HEK293T (cell line): ENCODE measurements around the gene CCDC149.

Source experiments
- BHLHE40 ChIP-seq: fragments of 450-650 bp; IDR thresholded peaks from 2 replicates; pipeline ENCODE4 v1.6.1; 2016; ENCODE audit warnings: mild to moderate bottlenecking, moderate library complexity, borderline replicate concordance
- FOXK2 ChIP-seq: fragments of 450-650 bp; IDR thresholded peaks from 2 replicates; pipeline ENCODE4 v1.6.1; 2016; ENCODE audit warnings: mild to moderate bottlenecking
- FOXM1 ChIP-seq: fragments of 450-650 bp; IDR thresholded peaks from 2 replicates; pipeline ENCODE4 v1.6.1; 2017; ENCODE audit warnings: mild to moderate bottlenecking, borderline replicate concordance
- LEF1 ChIP-seq: fragments of 450-650 bp; IDR thresholded peaks from 2 replicates; pipeline ENCODE4 v1.6.1; 2017; ENCODE audit warnings: mild to moderate bottlenecking, borderline replicate concordance
- SP1 ChIP-seq: fragments of 450-650 bp; IDR thresholded peaks from 2 replicates; pipeline ENCODE4 v1.6.1; 2017
- ZNF384 ChIP-seq: fragments of 450-650 bp; IDR thresholded peaks from 2 replicates; pipeline ENCODE4 v1.6.1; 2016

DNA sequence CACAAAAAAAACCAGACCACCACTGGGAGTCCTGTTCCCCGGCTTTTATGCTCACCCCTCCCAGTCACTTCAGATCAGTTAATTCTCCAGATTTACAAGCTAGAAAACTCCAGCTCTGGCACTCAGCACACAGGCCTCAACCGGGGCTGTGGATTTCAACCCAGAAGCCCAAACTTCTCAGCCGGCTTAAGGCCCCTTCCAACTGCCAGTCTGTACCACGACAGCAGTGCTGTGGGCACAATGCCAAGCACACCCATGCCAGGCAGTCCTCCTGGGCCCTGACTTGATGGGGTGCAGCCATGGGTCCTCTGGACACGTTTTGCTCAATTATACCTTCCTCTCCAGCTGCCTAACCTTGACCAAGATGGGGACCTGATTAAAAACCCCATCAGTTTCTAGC lies 105.2 kb downstream of the CCDC149 start:
- TF ChIP-seq FOXK2 = no peak
- TF ChIP-seq SP1 = no peak
- no peak for TF ChIP-seq LEF1
- no peak for TF ChIP-seq BHLHE40
- TF ChIP-seq FOXM1 = no peak
- TF ChIP-seq ZNF384 = no peak
